ENCODE measurements around the gene AGPS.
"Not testable (repeated sequence)": the region's sequence is repeated elsewhere in the genome, so short reads cannot be mapped to it uniquely, and the experiment has no call there.

Gene AGPS

GRCh38 chr2:177424620-177425019 is 32.0 kb downstream of the AGPS start:
- DNase-seq, result not testable (repeated sequence)

- DNase-seq, result no peak
These were observed 34.7 kb downstream of the AGPS start for GRCh38 chr2:177427316-177427715.

DNA sequence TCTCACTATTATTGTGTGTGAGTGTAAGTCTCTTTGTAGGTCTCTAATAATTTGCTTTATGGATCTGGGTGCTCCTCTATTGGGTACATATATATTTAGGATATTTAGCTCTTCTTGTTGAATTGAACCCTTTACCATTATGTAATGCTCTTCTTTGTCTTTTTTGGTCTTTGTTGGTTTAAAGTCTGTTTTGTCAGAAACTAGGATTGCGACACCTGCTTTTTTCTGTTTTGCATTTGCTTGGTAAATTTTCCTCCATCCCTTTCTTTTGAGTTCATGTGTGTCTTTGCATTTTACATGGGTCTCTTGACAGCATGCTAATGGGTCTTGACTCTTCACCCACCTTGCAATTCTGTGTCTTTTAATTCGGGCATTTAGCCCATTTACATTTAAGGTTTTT is 35.4 kb downstream of the AGPS start:
- DNase-seq, result not testable (repeated sequence)

DNA sequence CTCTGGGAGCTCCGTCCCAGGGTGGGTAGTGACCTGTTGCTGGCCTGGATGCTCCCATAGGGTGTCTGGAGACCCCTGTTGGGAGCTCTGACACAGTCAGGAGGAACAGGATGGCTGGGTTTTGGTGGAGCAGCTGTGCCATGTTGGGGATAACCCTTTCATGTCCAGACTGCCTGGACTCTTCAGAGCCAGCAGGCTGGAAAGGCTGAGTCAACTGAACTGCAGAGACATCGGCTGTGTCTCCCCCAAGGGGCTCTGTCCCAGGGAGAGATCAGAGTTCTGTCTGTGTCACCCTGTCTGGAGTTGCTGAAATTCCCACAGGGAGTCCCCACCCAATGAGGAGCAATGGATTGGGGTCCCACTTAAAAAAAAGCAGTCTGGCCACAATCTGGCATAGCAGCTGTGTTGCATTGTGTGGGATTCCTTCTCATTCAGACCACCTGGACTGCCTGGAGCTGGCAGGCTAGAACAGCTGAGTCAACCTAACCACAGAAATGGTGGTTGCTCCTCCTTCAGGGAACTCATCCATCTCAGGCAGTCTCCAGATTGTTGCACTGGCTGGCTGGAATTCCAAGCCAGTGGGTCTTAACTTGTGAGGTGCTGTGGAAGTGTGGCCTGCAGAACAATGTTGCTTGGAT is 37.2 kb downstream of the AGPS start:
- DNase-seq, result no peak

DNA sequence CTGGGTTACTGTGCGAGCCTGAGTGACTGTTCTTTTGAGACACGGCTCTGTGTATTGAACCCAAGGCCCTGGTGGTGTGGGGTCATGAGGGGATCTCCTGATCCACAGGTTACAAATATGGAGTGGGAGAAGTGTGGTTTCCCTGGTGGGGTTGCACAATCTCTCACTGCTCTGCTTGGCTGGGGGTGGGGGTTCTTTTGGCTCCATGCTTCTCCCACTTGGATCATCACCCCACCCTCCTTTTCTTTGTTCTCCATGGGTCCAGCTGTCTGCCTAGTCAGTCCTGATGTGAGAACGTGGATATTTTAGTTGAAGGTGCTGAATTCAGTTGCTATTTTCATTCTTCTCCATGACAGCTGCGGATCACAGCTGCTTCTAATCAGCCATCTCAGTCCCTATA is 37.8 kb downstream of the AGPS start:
- no peak for DNase-seq

- not testable (repeated sequence) for DNase-seq
These were observed 38.6 kb downstream of the AGPS start for GRCh38 chr2:177431111-177431725.

DNA sequence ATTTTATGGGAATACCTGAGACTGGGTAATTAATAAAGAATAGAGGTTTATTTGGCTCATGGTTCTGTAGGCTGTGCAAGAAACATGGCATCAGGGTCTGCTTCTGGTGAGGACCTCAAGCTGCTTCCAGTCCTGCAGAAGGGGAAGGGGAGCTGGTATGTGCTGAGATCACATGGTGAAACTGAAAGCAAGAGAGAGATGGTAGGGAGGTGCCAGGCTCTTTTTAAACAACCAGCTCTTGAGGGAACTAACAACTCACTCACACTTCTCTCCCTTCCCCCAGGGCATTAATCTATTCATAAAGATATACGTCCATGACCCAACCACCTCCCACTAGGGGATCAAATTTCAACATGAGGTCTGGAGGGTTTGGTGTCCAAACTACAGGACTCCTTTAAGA is 40.1 kb downstream of the AGPS start:
- no peak for DNase-seq

GRCh38 chr2:177433402-177433801 is 40.8 kb downstream of the AGPS start:
- no peak for DNase-seq

GRCh38 chr2:177434475-177434874 is 41.9 kb downstream of the AGPS start:
- no peak for DNase-seq

DNA sequence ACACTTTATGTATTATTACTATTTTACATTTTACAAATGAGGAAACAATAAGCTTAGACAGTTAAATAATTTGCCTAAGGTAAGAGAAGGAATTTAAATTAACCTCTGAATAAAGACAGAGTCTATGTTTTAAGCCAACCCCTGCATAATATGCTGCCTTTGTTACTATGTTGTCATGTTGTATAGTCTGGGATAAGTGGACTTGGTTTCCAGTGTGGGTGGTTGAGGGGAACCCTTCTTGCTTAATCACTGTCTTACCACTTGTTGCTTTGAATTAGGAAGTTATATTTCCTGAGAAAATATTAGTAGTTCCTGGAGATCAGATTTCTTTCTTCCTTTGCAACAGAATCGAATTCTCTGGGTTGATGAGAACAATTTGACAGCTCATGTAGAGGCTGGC is 52.6 kb downstream of the AGPS start:
- no peak for DNase-seq

DNA sequence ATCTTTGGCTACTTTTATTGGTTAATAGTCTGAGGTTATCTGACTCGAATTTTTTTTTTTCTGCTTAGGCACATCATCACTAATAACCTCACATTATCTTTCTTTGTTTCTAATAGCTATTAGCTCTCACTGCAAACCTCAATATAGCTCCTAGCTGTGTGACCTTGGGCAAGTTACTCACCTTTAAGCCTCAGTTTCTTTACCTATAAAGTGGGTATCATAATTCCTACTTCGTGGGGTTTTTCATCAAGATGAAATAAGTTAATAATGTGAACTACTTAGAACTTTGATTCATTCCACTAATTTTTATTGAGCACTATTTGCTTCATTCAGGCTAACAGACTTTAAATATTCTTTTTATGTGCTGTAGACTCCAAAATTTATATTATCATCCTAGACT is 55.5 kb downstream of the AGPS start:
- DNase-seq, result no peak

DNA sequence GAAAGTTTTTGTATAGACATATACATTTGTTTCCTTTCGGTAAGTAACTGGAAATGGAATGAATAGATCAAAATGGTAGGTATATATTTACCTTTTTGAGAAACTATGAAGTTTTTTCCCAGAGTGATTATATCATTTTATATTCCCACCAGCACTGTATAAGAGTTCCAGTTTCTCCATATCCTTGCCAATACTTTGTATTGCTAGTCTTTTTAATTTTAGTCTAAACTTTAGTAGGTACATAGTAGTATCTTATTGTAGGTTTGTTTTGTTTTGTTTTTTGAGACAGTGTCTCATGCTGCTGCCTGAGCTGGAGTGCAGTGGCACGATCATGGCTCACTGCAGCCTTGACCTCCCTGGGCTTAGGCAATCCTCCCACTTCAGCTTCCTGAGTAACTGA is 56.6 kb downstream of the AGPS start:
- DNase-seq, result no peak

GRCh38 chr2:177455187-177455586 is 62.6 kb downstream of the AGPS start:
- no peak for DNase-seq

DNA sequence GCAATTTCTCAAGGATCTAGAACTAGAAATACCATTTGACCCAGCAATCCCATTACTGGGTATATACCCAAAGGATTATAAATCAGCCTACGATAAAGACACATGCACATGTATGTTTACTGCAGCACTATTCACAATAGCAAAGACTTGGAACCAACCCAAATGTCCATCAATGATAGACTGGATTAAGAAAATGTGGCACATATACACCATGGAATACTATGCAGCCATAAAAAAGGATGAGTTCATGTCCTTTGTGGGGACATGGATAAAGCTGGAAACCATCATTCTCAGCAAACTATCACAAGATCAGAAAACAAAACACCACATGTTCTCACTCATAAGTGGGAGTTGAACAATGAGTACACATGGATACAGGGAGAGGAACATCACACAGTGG is 67.2 kb downstream of the AGPS start:
- not testable (repeated sequence) for DNase-seq

- no peak for DNase-seq
These were observed 68.5 kb downstream of the AGPS start for GRCh38 chr2:177460973-177461585.

GRCh38 chr2:177464549-177464948 is 72.0 kb downstream of the AGPS start:
- no peak for DNase-seq

- DNase-seq, result no peak
These were observed 73.0 kb downstream of the AGPS start for GRCh38 chr2:177465400-177466138.

GRCh38 chr2:177466337-177467195 is 74.0 kb downstream of the AGPS start:
- DNase-seq, result no peak

DNA sequence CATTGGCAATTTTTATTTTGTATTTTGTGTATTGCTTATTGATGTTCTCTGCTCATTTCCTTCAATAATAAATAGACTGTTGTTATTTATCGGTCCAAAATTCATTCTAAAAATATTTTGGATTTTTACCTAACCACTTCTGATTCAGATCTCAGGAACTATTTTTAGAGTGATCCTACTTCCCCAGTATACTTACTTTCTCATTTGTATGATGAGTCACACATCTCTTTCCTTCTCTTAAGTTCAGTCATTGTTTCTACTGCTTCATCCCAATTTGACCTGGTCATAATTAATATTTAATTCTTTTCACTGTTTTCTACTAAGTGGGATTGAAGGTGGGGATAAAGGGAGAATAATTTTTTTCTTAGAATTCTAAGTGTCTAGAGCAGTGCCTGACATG is 75.1 kb downstream of the AGPS start:
- DNase-seq, result no peak

DNA sequence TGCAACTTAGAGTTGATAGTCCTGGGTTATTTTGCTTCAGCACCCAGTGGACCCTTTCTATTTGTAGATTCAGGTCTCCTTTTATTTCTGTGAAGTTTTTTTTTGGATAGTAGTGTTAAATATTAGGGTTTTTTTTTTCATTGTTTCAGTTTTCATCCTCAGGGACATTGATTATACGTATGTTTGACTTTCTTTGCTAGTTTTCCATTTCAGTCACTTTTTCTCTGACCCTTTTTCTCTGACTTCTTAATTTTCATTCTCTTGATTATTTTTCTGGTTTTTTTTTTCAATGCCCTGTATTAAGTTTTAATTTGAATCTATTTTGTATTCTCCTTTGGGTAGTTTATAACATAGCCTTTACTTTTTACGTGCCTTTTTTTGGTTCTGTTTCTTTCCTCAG is 79.4 kb downstream of the AGPS start:
- no peak for DNase-seq

- no peak for DNase-seq
These were observed 81.7 kb downstream of the AGPS start for GRCh38 chr2:177474301-177474700.

DNA sequence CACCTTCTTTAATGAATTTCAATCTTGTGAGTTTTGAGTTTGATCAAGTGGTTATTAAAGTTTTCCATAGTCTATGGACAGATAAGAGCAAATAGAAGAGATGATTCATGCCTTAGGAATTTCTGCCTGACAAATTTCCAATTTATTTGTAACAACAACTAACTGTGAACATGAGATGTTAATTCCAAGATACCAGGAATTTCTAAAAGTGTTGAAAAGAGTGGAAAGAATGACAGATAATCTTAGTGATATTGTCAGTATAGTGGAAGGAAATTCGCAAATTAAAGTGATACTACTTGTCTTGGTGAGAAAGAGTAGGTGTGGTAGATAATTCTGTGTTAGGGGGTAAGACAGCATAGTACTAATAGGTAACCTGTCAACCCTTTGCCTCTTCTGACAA is 82.4 kb downstream of the AGPS start:
- no peak for DNase-seq

GRCh38 chr2:177476897-177477296 is 84.3 kb downstream of the AGPS start:
- no peak for DNase-seq

Measured in CD4-positive, alpha-beta T cell treated with Interferon gamma for 1 hour (primary cell).